ENCODE measurements around the gene GRAMD1A.

GRCh38 chr19:35039881-35040825, 40.0 kb downstream of the GRAMD1A start:
- peak; percentile 5 for TF ChIP-seq POLR2A (IDR thresholded peaks at IDR 0.05)
- TF ChIP-seq CTCF (IDR thresholded peaks at IDR 0.05) = no peak

All from right lobe of liver (tissue), 4 donors.